CD4-positive, alpha-beta T cell treated with Interferon alpha-2 for 1 hour (primary cell): ENCODE data around the gene PARD3.

Experiments
- DNase-seq, 2 donors: peaks; one replicate each; pipeline ENCODE4 v3.0.0-alpha.2; 2020 to 2022

PARD3 gene

GRCh38 chr10:34821587-34822585 lies 6.8 kb upstream of the PARD3 start:
- DNase-seq: no peak

- DNase-seq: no peak
These were observed 2.5 kb upstream of the PARD3 start for GRCh38 chr10:34817586-34817985.

GRCh38 chr10:34817054-34817453 lies 2.0 kb upstream of the PARD3 start:
- no peak for DNase-seq

- no peak for DNase-seq
These were observed 1.5 kb upstream of the PARD3 start for GRCh38 chr10:34816501-34817002.

- no peak for DNase-seq
These were observed 995 bp upstream of the PARD3 start for GRCh38 chr10:34816085-34816496.

GRCh38 chr10:34814913-34815184 lies 247 bp downstream of the PARD3 start:
- no peak for DNase-seq

- DNase-seq: no peak
These were observed 728 bp downstream of the PARD3 start for GRCh38 chr10:34814223-34814912.

GRCh38 chr10:34813626-34814222 lies 1.4 kb downstream of the PARD3 start:
- no peak for DNase-seq

GRCh38 chr10:34812771-34813170 lies 2.3 kb downstream of the PARD3 start:
- DNase-seq: no peak

- DNase-seq: no peak
These were observed 3.1 kb downstream of the PARD3 start for GRCh38 chr10:34811968-34812514.

GRCh38 chr10:34811126-34811967 lies 3.7 kb downstream of the PARD3 start:
- DNase-seq: no peak

GRCh38 chr10:34809796-34810195 lies 5.3 kb downstream of the PARD3 start:
- no peak for DNase-seq

GRCh38 chr10:34808801-34809745 lies 6.0 kb downstream of the PARD3 start:
- no peak for DNase-seq

GRCh38 chr10:34808336-34808735 lies 6.8 kb downstream of the PARD3 start:
- no peak for DNase-seq

GRCh38 chr10:34804306-34804705 lies 10.8 kb downstream of the PARD3 start:
- no peak for DNase-seq

- DNase-seq: no peak
These were observed 12.4 kb downstream of the PARD3 start for GRCh38 chr10:34802692-34803091.

GRCh38 chr10:34801097-34801733 lies 13.9 kb downstream of the PARD3 start:
- no peak for DNase-seq

GRCh38 chr10:34800624-34801023 lies 14.5 kb downstream of the PARD3 start:
- DNase-seq: no peak

- DNase-seq: no peak
These were observed 16.4 kb downstream of the PARD3 start for GRCh38 chr10:34798654-34799053.

- no peak for DNase-seq
These were observed 17.9 kb downstream of the PARD3 start for GRCh38 chr10:34797155-34797554.

- no peak for DNase-seq
These were observed 19.0 kb downstream of the PARD3 start for GRCh38 chr10:34796133-34796532.
